GM23338 (cell line): ENCODE measurements around the gene TAF10. TPM values are rescaled to one million over a fixed set of nuclear protein-coding genes. Genes with fewer than 3 reads are reported as not detected.

Experiments used
- ATAC-seq: fragments of 200-7000 bp; cut with Tn5 transposase; 3 replicates; pipeline ENCODE4 v1.9.1; 2020
- DNase-seq: peaks from one replicate; pipeline ENCODE4 v3.0.0-alpha.2; 2015; ENCODE audit warnings: low spot score
- H2AFZ ChIP-seq: fragments of 200-600 bp; sonication (generic); 2 replicates; pipeline ENCODE4 v1.8.0; 2016; ENCODE audit warnings: antibody characterized with exemption, mild to moderate bottlenecking, moderate library complexity
- H3F3A ChIP-seq: fragments of 200-600 bp; sonication (generic); replicated peaks from 2 replicates; pipeline ENCODE4 v1.8.0; 2017; ENCODE audit warnings: antibody characterized with exemption, mixed run types, low read depth
- H3K27ac ChIP-seq: fragments of 200-600 bp; sonication (generic); 2 replicates; pipeline ENCODE4 v1.6.1; 2016; ENCODE audit warnings: low read depth
- H3K27me3 ChIP-seq: fragments of 200-600 bp; sonication (generic); 2 replicates; pipeline ENCODE4 v1.8.0; 2016; ENCODE audit warnings: mild to moderate bottlenecking, mixed run types, moderate library complexity; ENCODE audit not compliant: insufficient read depth
- H3K36me3 ChIP-seq: fragments of 200-600 bp; sonication (generic); 2 replicates; pipeline ENCODE4 v1.8.0; 2016; ENCODE audit warnings: mild to moderate bottlenecking; ENCODE audit not compliant: insufficient read depth
- H3K4me1 ChIP-seq: fragments of 200-600 bp; sonication (generic); 2 replicates; pipeline ENCODE4 v1.8.0; 2016; ENCODE audit warnings: mild to moderate bottlenecking, moderate library complexity; ENCODE audit not compliant: insufficient read depth
- H3K4me2 ChIP-seq: fragments of 200-600 bp; sonication (generic); 2 replicates; pipeline ENCODE4 v1.7.1; 2017; ENCODE audit warnings: mixed run types
- H3K4me3 ChIP-seq: fragments of 200-600 bp; sonication (generic); 2 replicates; pipeline ENCODE4 v1.6.1; 2016; ENCODE audit warnings: mixed run types
- H3K79me2 ChIP-seq: fragments of 200-600 bp; sonication (generic); replicated peaks from 2 replicates; pipeline ENCODE4 v1.8.0; 2017; ENCODE audit warnings: mild to moderate bottlenecking; ENCODE audit not compliant: insufficient read depth
- H3K9me2 ChIP-seq: fragments of 200-600 bp; sonication (generic); 2 replicates; pipeline ENCODE4 v1.8.0; 2017; ENCODE audit not compliant: insufficient read depth
- H4K20me1 ChIP-seq: fragments of 200-600 bp; sonication (generic); replicated peaks from 2 replicates; pipeline ENCODE4 v1.8.0; 2017; ENCODE audit warnings: mild to moderate bottlenecking; ENCODE audit not compliant: insufficient read depth
- H3K27ac Mint-ChIP-seq: 2 replicates; pipeline ENCODE4 v1.8.0; 2020; ENCODE audit warnings: inconsistent platforms, mild to moderate bottlenecking, moderate library complexity, mixed read lengths
- H3K27me3 Mint-ChIP-seq: 3 replicates; pipeline ENCODE4 v1.8.0; 2022; ENCODE audit warnings: low read depth, mild to moderate bottlenecking, moderate library complexity, mixed read lengths, inconsistent platforms; ENCODE audit not compliant: insufficient read depth, poor library complexity
- H3K36me3 Mint-ChIP-seq: 3 replicates; pipeline ENCODE4 v1.8.0; 2021; ENCODE audit warnings: low read depth, mild to moderate bottlenecking, inconsistent platforms, moderate library complexity, mixed read lengths
- H3K4me1 Mint-ChIP-seq: 3 replicates; pipeline ENCODE4 v1.8.0; 2020; ENCODE audit warnings: mild to moderate bottlenecking, inconsistent platforms, mixed read lengths
- H3K4me3 Mint-ChIP-seq: 3 replicates; pipeline ENCODE4 v1.8.0; 2021; ENCODE audit warnings: moderate library complexity, mild to moderate bottlenecking, inconsistent platforms, mixed read lengths
- H3K9me3 Mint-ChIP-seq: 3 replicates; pipeline ENCODE4 v1.8.0; 2020; ENCODE audit warnings: moderate library complexity, mild to moderate bottlenecking, inconsistent platforms, mixed read lengths
- CREB1 ChIP-seq: fragments of 250-450 bp; sonication (Bioruptor Pico); IDR thresholded peaks from 2 replicates; pipeline ENCODE4 v1.5.0; 2020; ENCODE audit warnings: low read depth, mild to moderate bottlenecking, moderate library complexity
- EZH2 ChIP-seq: fragments of 200-600 bp; sonication (generic); IDR thresholded peaks from one replicate; pipeline ENCODE4 v1.8.0; 2017; ENCODE audit warnings: antibody characterized with exemption, mild to moderate bottlenecking, low read depth; ENCODE audit not compliant: unreplicated experiment
- EZH2phosphoT487 ChIP-seq: fragments of 200-600 bp; sonication (generic); IDR thresholded peaks from one replicate; pipeline ENCODE4 v1.8.1; 2018; ENCODE audit warnings: antibody characterized with exemption; ENCODE audit not compliant: unreplicated experiment
- JUNB ChIP-seq: IDR thresholded peaks from one replicate; pipeline ENCODE4 v1.6.1; 2016; ENCODE audit warnings: antibody characterized with exemption; ENCODE audit not compliant: unreplicated experiment
- POLR2AphosphoS5 ChIP-seq: IDR thresholded peaks from 2 replicates; pipeline ENCODE4 v1.6.1; 2016; ENCODE audit warnings: antibody characterized with exemption, low read depth
- REST ChIP-seq: IDR thresholded peaks from one replicate; pipeline ENCODE4 v1.6.1; 2018; ENCODE audit warnings: antibody characterized with exemption; ENCODE audit not compliant: unreplicated experiment
- STAT1 ChIP-seq: IDR thresholded peaks from one replicate; pipeline ENCODE4 v1.6.1; 2016; ENCODE audit warnings: antibody characterized with exemption; ENCODE audit not compliant: unreplicated experiment
- ZNF114 ChIP-seq: fragments of 250-450 bp; sonication (Bioruptor Pico); IDR thresholded peaks from 2 replicates; pipeline ENCODE4 v1.5.0; 2020; ENCODE audit warnings: mild to moderate bottlenecking, moderate library complexity
- ZNF331 ChIP-seq: fragments of 250-450 bp; sonication (Bioruptor Pico); IDR thresholded peaks from 2 replicates; pipeline ENCODE4 v1.5.0; 2020; ENCODE audit warnings: low read depth, mild to moderate bottlenecking, moderate library complexity
- ZNF462 ChIP-seq: fragments of 250-450 bp; sonication (Bioruptor Pico); IDR thresholded peaks from 2 replicates; pipeline ENCODE4 v1.5.0; 2020; ENCODE audit warnings: mild to moderate bottlenecking, moderate library complexity
- polyA plus RNA-seq: library from polyadenylated mRNA; unstranded; fragments of >200 nt; fragmentation: Nextera tagmentation; extraction: Ambion mirVana; gene quantifications from 2 replicates; pipeline ENCODE4 v1.2.1, GENCODE V29; 2016
- total RNA-seq: library from RNA; depleted of rRNA; stranded (reverse); fragments of >200 nt; shearing (Covaris generic); gene quantifications from 2 replicates; pipeline ENCODE4 v1.2.3, GENCODE V29; 2014
- TF ChIP-seq, protein P1 (sequence below), 2 experiments: fragments of 200-600 bp in 1 of 2; sonication (generic) in 1 of 2; conservative IDR thresholded peaks; 2 replicates each; pipeline versions ENCODE4 v1.5.1 to v1.6.1; 2016 to 2017; ENCODE audit warnings: antibody characterized with exemption in 2 of 2, low read depth in 2 of 2, mild to moderate bottlenecking in 2 of 2, moderate library complexity in 1 of 2
- TF ChIP-seq, protein P2 (sequence below): IDR thresholded peaks from 2 replicates; pipeline ENCODE4 v1.6.1; 2016; ENCODE audit warnings: antibody characterized with exemption

Gene TAF10
- total and polyA plus RNA-seq, 2 experiments from 2014 or later, result 108 to 253 TPM

GRCh38 chr11:6599881-6600390 is 12.1 kb downstream of the TAF10 start:
- Mint-ChIP-seq H3K27ac (no peak overlapping the region), H3K9me3 (no peaks in the 10 kb centered on the region), H3K4me3 (no peak overlapping the region), H3K4me1 (peaks cover 3% of the 10 kb centered on the region; the same call in 2 of the 3 replicates), H3K36me3 (peaks cover 17% of the 10 kb centered on the region), H3K27me3 (no peaks in the 10 kb centered on the region)
- H3F3A ChIP-seq, result peaks cover 6% of the 10 kb centered on the region; the same call in 1 of the 2 replicates
- H4K20me1 ChIP-seq, result no peaks in the 10 kb centered on the region; the same call in 1 of the 2 replicates
- no peaks in the 10 kb centered on the region for H3K9me2 ChIP-seq
- no peak overlapping the region for H2AFZ ChIP-seq
- H3K79me2 ChIP-seq, result peaks cover 27% of the 10 kb centered on the region
- peaks cover 6% of the 10 kb centered on the region for H3K4me1 ChIP-seq
- H3K27me3 ChIP-seq, result no peaks in the 10 kb centered on the region
- peaks cover 6% of the 10 kb centered on the region; the same call in 1 of the 2 replicates for H3K36me3 ChIP-seq
- TF ChIP-seq, protein P1, sequence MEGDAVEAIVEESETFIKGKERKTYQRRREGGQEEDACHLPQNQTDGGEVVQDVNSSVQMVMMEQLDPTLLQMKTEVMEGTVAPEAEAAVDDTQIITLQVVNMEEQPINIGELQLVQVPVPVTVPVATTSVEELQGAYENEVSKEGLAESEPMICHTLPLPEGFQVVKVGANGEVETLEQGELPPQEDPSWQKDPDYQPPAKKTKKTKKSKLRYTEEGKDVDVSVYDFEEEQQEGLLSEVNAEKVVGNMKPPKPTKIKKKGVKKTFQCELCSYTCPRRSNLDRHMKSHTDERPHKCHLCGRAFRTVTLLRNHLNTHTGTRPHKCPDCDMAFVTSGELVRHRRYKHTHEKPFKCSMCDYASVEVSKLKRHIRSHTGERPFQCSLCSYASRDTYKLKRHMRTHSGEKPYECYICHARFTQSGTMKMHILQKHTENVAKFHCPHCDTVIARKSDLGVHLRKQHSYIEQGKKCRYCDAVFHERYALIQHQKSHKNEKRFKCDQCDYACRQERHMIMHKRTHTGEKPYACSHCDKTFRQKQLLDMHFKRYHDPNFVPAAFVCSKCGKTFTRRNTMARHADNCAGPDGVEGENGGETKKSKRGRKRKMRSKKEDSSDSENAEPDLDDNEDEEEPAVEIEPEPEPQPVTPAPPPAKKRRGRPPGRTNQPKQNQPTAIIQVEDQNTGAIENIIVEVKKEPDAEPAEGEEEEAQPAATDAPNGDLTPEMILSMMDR (conservative IDR thresholded peaks at IDR 0.05; ENCODE audit: low read depth in 2 of 2), result no peak
- TF ChIP-seq CREB1 (CRISPR knock-in tag) (no peak), EZH2phosphoT487 (no peak), ZNF462 (CRISPR knock-in tag) (no peak), JUNB (no peak), EZH2 (no peak), REST (no peak), ZNF331 (CRISPR knock-in tag) (no peak), ZNF114 (CRISPR knock-in tag) (no peak), STAT1 (no peak), POLR2AphosphoS5 (no peak)
- TF ChIP-seq, protein P2, sequence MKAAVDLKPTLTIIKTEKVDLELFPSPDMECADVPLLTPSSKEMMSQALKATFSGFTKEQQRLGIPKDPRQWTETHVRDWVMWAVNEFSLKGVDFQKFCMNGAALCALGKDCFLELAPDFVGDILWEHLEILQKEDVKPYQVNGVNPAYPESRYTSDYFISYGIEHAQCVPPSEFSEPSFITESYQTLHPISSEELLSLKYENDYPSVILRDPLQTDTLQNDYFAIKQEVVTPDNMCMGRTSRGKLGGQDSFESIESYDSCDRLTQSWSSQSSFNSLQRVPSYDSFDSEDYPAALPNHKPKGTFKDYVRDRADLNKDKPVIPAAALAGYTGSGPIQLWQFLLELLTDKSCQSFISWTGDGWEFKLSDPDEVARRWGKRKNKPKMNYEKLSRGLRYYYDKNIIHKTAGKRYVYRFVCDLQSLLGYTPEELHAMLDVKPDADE, result no peak
- ATAC-seq, result no peak
- H3K4me3 ChIP-seq, result no peak overlapping the region
- no peak overlapping the region for H3K27ac ChIP-seq
- H3K4me2 ChIP-seq, result no peak overlapping the region
- no peak for DNase-seq
